Adipocyte (in vitro differentiated cells): ENCODE measurements around the gene POLR1A.

Experiments
- DNase-seq: peaks from one replicate; pipeline ENCODE4 v3.0.0-alpha.2; 2015; ENCODE audit warnings: low read depth
- H3K27me3 ChIP-seq: replicated peaks from 2 replicates; pipeline ENCODE4 v1.7.0; 2013; ENCODE audit warnings: mild to moderate bottlenecking, low read length, moderate library complexity; ENCODE audit not compliant: control insufficient read depth, insufficient read depth
- H3K36me3 ChIP-seq: 2 replicates; pipeline ENCODE4 v1.7.0; 2013; ENCODE audit warnings: low read length, mild to moderate bottlenecking, moderate library complexity; ENCODE audit not compliant: control insufficient read depth, insufficient read depth, severe bottlenecking
- H3K4me1 ChIP-seq: 2 replicates; pipeline ENCODE4 v1.7.0; 2013; ENCODE audit warnings: mild to moderate bottlenecking, low read length, moderate library complexity; ENCODE audit not compliant: control insufficient read depth, insufficient read depth
- H3K4me3 ChIP-seq: 2 replicates; pipeline ENCODE4 v1.7.0; 2013; ENCODE audit warnings: mild to moderate bottlenecking, low read length, moderate library complexity
- H3K9ac ChIP-seq: 2 replicates; pipeline ENCODE4 v1.7.0; 2013; ENCODE audit warnings: mild to moderate bottlenecking, low read length, moderate library complexity
- H3K9me3 ChIP-seq: 2 replicates; pipeline ENCODE4 v1.7.0; 2013; ENCODE audit warnings: mild to moderate bottlenecking, low read length, moderate library complexity; ENCODE audit not compliant: control insufficient read depth

POLR1A gene

DNA sequence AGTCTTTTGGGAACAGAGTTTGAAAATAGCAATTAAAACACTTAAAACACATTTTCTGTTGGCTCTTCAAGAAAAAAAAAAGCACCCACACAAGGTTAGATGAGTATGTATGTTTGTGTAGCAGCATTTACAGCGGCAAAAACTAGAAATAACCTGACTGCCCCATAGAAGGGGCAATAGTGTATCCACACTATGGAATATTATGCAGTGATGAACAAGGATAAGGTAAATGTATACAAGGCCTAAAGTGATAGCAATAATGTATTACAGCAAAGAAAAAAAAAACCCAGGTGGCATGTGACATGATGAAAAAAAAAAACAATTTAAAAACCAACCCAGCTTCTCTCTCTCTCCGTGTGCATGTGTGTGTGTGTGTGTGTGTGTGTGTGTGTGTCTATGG is 34.8 kb downstream of the POLR1A start:
- Histone ChIP-seq H3K4me1 (peaks cover 34% of the 10 kb centered on the region), H3K9me3 (no peaks in the 10 kb centered on the region), H3K36me3 (peaks cover 68% of the 10 kb centered on the region), H3K4me3 (no peak overlapping the region), H3K27me3 (no peaks in the 10 kb centered on the region), H3K9ac (no peak overlapping the region)
- DNase-seq: no peak

DNA sequence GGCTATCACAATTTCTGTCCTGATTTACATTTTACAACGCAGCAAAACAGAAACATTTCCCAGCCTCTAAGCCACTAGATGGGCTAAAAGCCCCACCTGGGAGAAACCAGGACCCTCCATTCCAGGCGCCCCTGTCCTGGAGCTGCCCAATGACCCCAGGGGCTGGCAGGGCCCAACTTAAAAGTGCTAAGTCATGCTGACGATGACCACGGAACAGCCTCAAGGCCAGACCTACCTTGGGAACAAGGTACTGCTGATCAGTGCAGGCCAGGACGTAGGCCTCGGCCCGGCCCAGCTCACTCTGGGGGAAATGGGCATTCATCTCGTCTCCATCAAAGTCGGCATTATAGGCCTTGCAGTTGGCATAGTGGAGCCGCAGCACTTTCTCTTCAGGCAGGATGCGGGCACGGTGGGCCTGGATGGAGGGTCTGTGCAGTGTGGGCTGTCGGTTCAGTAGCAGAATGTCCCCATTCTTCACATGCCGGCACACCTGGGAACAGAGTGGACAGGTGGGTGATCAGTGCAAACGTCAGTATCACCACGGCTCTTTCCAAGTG is 35.8 kb downstream of the POLR1A start:
- Histone ChIP-seq H3K36me3 (peaks cover 68% of the 10 kb centered on the region), H3K9ac (no peak overlapping the region), H3K27me3 (no peaks in the 10 kb centered on the region), H3K4me3 (no peak overlapping the region), H3K4me1 (peaks cover 44% of the 10 kb centered on the region), H3K9me3 (no peaks in the 10 kb centered on the region)
- no peak for DNase-seq

DNA sequence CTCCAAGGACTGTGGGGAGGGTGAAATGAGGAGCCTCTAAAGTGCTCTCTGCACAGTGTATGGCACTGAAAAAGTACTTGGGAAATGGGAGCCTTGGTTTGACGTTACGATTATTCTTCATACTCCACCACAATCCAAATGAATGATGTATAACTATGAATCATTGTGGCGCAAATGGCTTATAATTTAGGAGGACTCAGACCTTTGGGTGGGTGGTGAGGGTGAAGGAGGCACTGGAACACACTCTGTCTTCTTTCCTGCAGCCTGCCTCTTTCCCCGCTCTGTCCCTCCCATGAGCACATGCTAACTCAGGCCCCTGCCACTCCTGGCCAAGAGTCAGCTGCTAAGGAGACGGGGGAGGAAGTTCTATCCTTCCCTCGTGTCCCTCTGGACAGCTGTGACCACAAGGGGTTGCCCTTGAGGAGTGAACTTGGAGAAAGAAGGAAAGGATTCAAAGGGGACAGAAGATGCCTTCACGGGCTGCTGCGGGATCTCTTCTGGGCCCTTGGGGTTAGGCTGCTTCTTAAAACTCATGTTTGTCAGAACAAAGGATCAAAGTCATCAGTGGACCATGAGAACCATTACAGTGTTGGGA is 36.5 kb downstream of the POLR1A start:
- Histone ChIP-seq H3K4me3 (no peak overlapping the region), H3K27me3 (no peaks in the 10 kb centered on the region), H3K9me3 (no peaks in the 10 kb centered on the region), H3K36me3 (peaks cover 68% of the 10 kb centered on the region), H3K4me1 (peaks cover 50% of the 10 kb centered on the region), H3K9ac (no peak overlapping the region)
- no peak for DNase-seq

DNA sequence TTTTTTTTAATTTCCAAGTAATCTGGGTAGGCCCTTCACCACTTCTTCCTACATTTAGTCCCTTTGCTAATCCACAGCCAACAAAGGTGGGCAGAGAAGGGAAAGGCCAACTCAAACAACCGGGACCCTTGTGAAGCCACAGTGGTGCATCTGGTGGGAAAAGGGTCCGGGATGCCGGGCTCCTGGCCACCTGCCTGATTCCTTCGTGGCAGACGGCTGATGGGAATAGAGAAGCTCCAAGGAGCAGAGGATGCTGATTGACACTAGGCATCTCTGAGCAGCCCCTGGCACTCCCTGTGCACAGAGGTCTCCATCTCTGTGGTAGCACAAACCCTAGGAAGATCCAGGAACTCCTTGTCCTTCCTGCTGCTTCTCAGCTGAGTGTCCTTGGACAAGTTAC is 37.0 kb downstream of the POLR1A start:
- H3K9ac ChIP-seq: no peak overlapping the region
- no peak for DNase-seq
- H3K4me3 ChIP-seq: no peak overlapping the region
- H3K36me3 ChIP-seq: peaks cover 67% of the 10 kb centered on the region
- no peaks in the 10 kb centered on the region for H3K27me3 ChIP-seq
- H3K4me1 ChIP-seq: peaks cover 56% of the 10 kb centered on the region
- no peaks in the 10 kb centered on the region for H3K9me3 ChIP-seq

- H3K9ac ChIP-seq: no peak overlapping the region
- DNase-seq: no peak
- H3K9me3 ChIP-seq: no peaks in the 10 kb centered on the region
- peaks cover 56% of the 10 kb centered on the region for H3K4me1 ChIP-seq
- H3K27me3 ChIP-seq: no peaks in the 10 kb centered on the region
- H3K36me3 ChIP-seq: peaks cover 67% of the 10 kb centered on the region
- H3K4me3 ChIP-seq: no peak overlapping the region
Measured at GRCh38 chr2:86068136-86068588, 37.5 kb downstream of the POLR1A start.

DNA sequence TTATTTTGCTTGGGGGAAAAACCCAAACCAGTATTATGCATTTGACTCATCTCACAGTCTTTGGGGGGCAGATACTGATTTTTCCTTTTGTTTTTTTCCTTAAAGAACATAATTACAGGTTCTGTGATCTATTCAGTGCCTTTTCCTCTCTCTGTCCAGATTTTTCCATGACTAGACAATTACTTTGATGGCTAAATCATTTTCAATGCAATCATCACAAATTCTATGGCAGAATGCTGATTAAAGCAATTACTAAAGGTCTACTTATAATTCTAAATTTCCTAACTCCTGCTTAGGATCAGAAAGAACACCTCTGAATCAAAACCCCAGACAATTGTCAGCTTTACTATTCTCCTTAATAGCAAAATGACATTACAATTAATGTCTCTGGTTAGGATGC is 38.8 kb downstream of the POLR1A start:
- Histone ChIP-seq H3K27me3 (no peaks in the 10 kb centered on the region), H3K4me1 (peaks cover 53% of the 10 kb centered on the region), H3K4me3 (no peak overlapping the region), H3K36me3 (peaks cover 67% of the 10 kb centered on the region), H3K9me3 (no peaks in the 10 kb centered on the region), H3K9ac (no peak overlapping the region)
- DNase-seq: no peak

DNA sequence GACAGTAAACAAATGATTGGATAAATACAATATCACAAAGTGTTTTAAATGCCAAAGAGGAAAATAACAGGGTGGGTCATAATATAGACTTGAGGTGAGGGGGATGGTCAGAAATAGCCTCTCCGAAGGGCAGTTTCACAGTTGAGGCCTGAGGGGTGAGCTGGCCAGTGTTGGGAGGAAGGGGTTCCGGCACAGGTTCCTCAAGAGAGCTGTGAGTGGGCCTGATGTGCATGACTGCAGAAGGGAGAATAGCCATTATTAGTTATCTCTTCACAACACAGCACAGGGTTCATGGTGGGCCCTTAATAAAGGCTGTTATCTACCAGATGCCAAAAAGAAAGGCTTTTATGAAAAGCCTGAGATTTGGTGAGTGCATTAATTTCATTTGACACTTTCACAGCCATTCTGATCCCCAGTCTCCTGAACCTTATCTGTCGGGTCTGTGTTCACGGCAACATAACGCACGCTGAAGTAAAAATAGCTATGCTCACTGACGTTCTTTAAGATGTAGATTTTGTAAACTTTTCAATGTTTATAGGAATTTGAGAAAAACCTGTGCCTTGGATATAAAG is 39.6 kb downstream of the POLR1A start:
- Histone ChIP-seq H3K36me3 (peaks cover 65% of the 10 kb centered on the region), H3K27me3 (no peaks in the 10 kb centered on the region), H3K4me3 (no peak overlapping the region), H3K9ac (peak overlapping the region; percentile 37), H3K9me3 (no peaks in the 10 kb centered on the region), H3K4me1 (peaks cover 55% of the 10 kb centered on the region)
- DNase-seq: no peak

DNA sequence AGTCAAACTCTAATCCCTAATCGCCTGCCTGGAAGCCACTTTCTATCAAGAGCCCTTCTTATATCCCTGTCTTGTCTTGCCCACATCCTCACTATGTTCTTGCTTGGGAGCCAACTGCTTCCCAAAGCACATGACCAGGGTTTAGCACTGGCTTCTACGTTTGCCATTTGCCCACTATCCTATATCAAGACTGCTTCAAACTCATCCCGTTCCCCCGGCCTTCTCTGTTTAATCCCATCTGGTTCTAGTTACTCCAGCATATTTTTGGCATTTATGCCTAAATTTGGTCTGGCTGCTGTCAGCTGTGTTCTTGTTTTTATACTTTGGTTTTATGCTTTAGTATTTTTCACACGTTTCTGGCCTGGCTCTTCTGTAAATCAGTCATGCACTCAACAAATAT is 40.2 kb downstream of the POLR1A start:
- no peak overlapping the region for H3K4me3 ChIP-seq
- H3K27me3 ChIP-seq: no peaks in the 10 kb centered on the region
- DNase-seq: peak; percentile 82
- peaks cover 55% of the 10 kb centered on the region for H3K4me1 ChIP-seq
- H3K9ac ChIP-seq: peak overlapping the region; percentile 37
- H3K9me3 ChIP-seq: no peaks in the 10 kb centered on the region
- peaks cover 60% of the 10 kb centered on the region for H3K36me3 ChIP-seq

DNA sequence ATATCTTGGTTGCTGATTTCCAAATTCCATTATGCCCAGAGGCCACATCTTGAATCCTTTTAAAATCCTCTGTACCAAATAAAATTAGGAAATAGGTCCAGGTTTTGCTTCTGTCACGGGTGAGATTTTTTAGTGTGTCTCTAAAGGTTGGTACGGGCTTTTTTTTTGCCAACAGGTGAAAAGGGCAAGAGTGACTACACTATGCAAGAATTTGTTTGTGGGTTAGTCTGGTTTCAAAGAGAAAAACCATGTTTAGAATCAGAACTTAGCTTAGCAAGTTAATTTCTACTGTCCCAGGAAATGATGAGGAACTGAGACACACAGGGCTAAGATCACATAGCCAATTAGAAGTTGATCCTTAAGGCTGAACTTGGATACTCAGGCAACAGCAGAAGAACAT is 41.7 kb downstream of the POLR1A start:
- Histone ChIP-seq H3K4me3 (no peak overlapping the region), H3K9me3 (no peaks in the 10 kb centered on the region), H3K27me3 (no peaks in the 10 kb centered on the region), H3K9ac (peak overlapping the region; percentile 1), H3K36me3 (peaks cover 57% of the 10 kb centered on the region), H3K4me1 (peaks cover 50% of the 10 kb centered on the region)
- peak; percentile 76 for DNase-seq

DNA sequence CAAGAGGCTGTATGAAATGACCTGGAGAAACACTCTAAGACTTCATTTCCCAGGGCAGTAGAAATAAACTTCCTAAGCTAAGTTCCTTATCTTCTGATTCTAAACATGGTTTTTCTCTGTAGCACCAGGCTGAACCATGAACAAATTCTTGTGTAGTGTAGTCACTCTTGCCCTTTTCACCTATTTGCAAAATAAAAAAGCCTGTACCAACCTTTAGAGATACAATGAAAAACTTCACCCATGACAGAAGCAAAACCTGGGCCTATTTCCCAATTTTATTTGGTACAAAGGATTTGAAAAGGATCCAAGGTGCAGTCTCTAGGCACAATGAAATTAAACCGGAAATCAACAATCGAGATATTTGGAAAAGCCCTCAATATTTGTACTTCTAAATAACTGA is 43.6 kb downstream of the POLR1A start:
- DNase-seq: peak; percentile 58
- peaks cover 43% of the 10 kb centered on the region for H3K36me3 ChIP-seq
- peaks cover 43% of the 10 kb centered on the region for H3K4me1 ChIP-seq
- H3K9ac ChIP-seq: peak overlapping the region; percentile 61
- H3K27me3 ChIP-seq: no peaks in the 10 kb centered on the region
- peak overlapping the region; percentile 35 for H3K4me3 ChIP-seq
- H3K9me3 ChIP-seq: no peaks in the 10 kb centered on the region

GRCh38 chr2:86056590-86057331 is 48.9 kb downstream of the POLR1A start:
- no peak overlapping the region for H3K9ac ChIP-seq
- H3K9me3 ChIP-seq: no peaks in the 10 kb centered on the region
- H3K4me1 ChIP-seq: peaks cover 19% of the 10 kb centered on the region
- H3K4me3 ChIP-seq: no peak overlapping the region
- H3K36me3 ChIP-seq: peaks cover 54% of the 10 kb centered on the region
- H3K27me3 ChIP-seq: no peaks in the 10 kb centered on the region
- DNase-seq: no peak
